Right lobe of liver (tissue), 6 donors: ENCODE results near the gene CYP2C8. TPM values are rescaled to one million over a fixed set of nuclear protein-coding genes. Genes with fewer than 3 reads are reported as not detected.
"Not testable (repeated sequence)": the region's sequence is repeated elsewhere in the genome, so short reads cannot be mapped to it uniquely, and the experiment has no call there.

Experiments used
- ATAC-seq, 4 donors: fragments of 200-7000 bp; cut with Tn5 transposase; one replicate each; pipeline ENCODE4 v1.9.1; 2020; ENCODE audit warnings: mild to moderate bottlenecking in 4 of 4, moderate library complexity in 4 of 4
- DNase-seq, 3 donors: peaks; one replicate each; pipeline ENCODE4 v3.0.0-alpha.2; 2020
- H3K27ac ChIP-seq, 3 donors: fragments of 200-600 bp; one replicate each; pipeline ENCODE4 v1.8.0; 2022
- H3K27me3 ChIP-seq, 2 donors: fragments of 200-600 bp; one replicate each; pipeline ENCODE4 v1.8.0; 2022
- H3K36me3 ChIP-seq, 4 donors: fragments of 200-600 bp; sonication (generic) in 1 of 4; one replicate each; pipeline versions ENCODE4 v1.5.1 to v1.8.0; 2017 to 2022; ENCODE audit warnings: control low read depth in 1 of 4
- H3K4me1 ChIP-seq, 4 donors: fragments of 200-600 bp; sonication (generic) in 1 of 4; one replicate each; pipeline versions ENCODE4 v1.5.1 to v1.8.0; 2017 to 2022; ENCODE audit warnings: control low read depth in 1 of 4
- H3K4me3 ChIP-seq, 3 donors: fragments of 200-600 bp; one replicate each; pipeline ENCODE4 v1.8.0; 2022
- H3K9me3 ChIP-seq, 4 donors: fragments of 200-600 bp; sonication (generic) in 1 of 4; one replicate each; pipeline versions ENCODE4 v1.5.1 to v1.8.0; 2017 to 2022; ENCODE audit warnings: control low read depth in 1 of 4
- CTCF ChIP-seq, 4 donors: fragments of 200-600 bp in 3 of 4; fragments of 450-650 bp in 1 of 4; IDR thresholded peaks; one replicate each; pipeline versions ENCODE4 v1.5.1 to v1.8.0; 2016 to 2022; ENCODE audit warnings: antibody characterized with exemption in 4 of 4, mild to moderate bottlenecking in 2 of 4
- POLR2A ChIP-seq: fragments of 450-650 bp; IDR thresholded peaks from one replicate; pipeline ENCODE4 v1.6.1; 2017; ENCODE audit warnings: antibody characterized with exemption, mild to moderate bottlenecking
- whole genome bisulfite sequencing: methylation state at CpG from one replicate; pipeline ENCODE4 v1.1.6; 2018; ENCODE audit warnings: low coverage, low lambda C conversion rate; ENCODE audit not compliant: insufficient coverage; ENCODE audit errors: missing lambda C conversion rate; 5-methylcytosine and 5-hydroxymethylcytosine counted together
- intact Hi-C, 2 donors: fragments of 100-400 bp; cut with DNase I; formaldehyde crosslinking; loops; one replicate each; pipeline versions ENCODE4 v1.11.2 to v1.14.1; 2022
- long read RNA-seq: library from polyadenylated mRNA; unstranded; transcript quantifications from one replicate; pipeline ENCODE4 v2.0.0, GENCODE V29; 2019
- total RNA-seq, 6 experiments: library from RNA; depleted of rRNA in 2 of 6; stranded (reverse); fragments of >200 nt in 2 of 6; fragmentation: NEBNext Ultra II Directional in 3 of 6; extraction: Animal tissue kit (Norgen Biotek cat#: 25700) in 3 of 6; gene quantifications; one replicate each; pipeline versions ENCODE4 v1.1.0 to v1.2.4, GENCODE V29; 2016 to 2023
- donor health status: DM: no; HTN: yes; CAD: no.
- donor health status: DM: no; HTN: no; CAD: no.
- donor health status: DM: no; HTN: no; CAD: no.
- donor health status: DM: no; HTN: yes; CAD: no.
- donor health status: DM: no; HTN: yes; CAD: no.

The CYP2C8 gene
- total RNA-seq, result 1,000 to 10,000 TPM in 3 of 6 experiments, 100 to 1,000 TPM in 3; 176 to 3,507 (median 1,131) TPM
- long read RNA-seq, transcript CYP2C8-201 (9 exons, 1,923 nt), result major isoform, 256 of 383 reads
- long read RNA-seq, transcript CYP2C8-212 (9 exons, 1,962 nt), result minor isoform, 8 of 383 reads
- long read RNA-seq, transcript CYP2C8-206 (10 exons, 1,868 nt), result minor isoform, 7 of 383 reads
- long read RNA-seq, partial matches to known transcripts, result 29 of 383 reads
- long read RNA-seq, other reads (novel, unspliced or antisense), result 71 of 383 reads

- Histone ChIP-seq H3K9me3 (no peaks in the 10 kb centered on the region), H3K36me3 (peaks cover 0 to 46% (median 9%) of the 10 kb centered on the region in 4 donors), H3K4me1 (peaks cover 0 to 27% (median 6%) of the 10 kb centered on the region in 4 donors), H3K4me3 (peak within 1 kb of the TSS; percentile 31 to 65 (median 56)), H3K27me3 (no peaks in the 10 kb centered on the region), H3K27ac (peak within 1 kb of the TSS; percentile 57 to 95 (median 65))
- peak; percentile 26 to 62 (median 56) for ATAC-seq
- intact Hi-C loops, result no loop called here
- TF ChIP-seq CTCF (IDR thresholded peaks at IDR 0.05) (no peak), POLR2A (peak; percentile 67)
- DNase-seq, result no peak
These were observed at the start of gene CYP2C8 for GRCh38 chr10:95069286-95069685. Gene CYP2C8 (minus strand): TSS chr10:95069497. CDS start chr10:95069402, 95 bp downstream.

GRCh38 chr10:95116869-95117269 lies 47.6 kb upstream of the CYP2C8 start:
- 26% methylated on average over 2 of the region's 2 CpGs for WGBS
- no peaks in the 10 kb centered on the region for H3K9me3 ChIP-seq
- H3K4me3 ChIP-seq, result no peak overlapping the region
- H3K27ac ChIP-seq, result peak overlapping the region; percentile 13 to 83 (median 51)
- no peaks in the 10 kb centered on the region for H3K27me3 ChIP-seq
- intact Hi-C loops, result no loop called here
- no peak for TF ChIP-seq CTCF (IDR thresholded peaks at IDR 0.05)
- TF ChIP-seq POLR2A, result no peak
- DNase-seq, result no peak
- H3K36me3 ChIP-seq, result no peaks in the 10 kb centered on the region
- ATAC-seq, result peak; percentile 84 to 92 (median 88)
- peaks cover 0 to 40% (median 7%) of the 10 kb centered on the region in 4 donors for H3K4me1 ChIP-seq

- DNase-seq, ATAC-seq, H3K36me3 ChIP-seq, H3K4me3 ChIP-seq, intact Hi-C loops, H3K27ac ChIP-seq, H3K9me3 ChIP-seq, H3K27me3 ChIP-seq: not testable (repeated sequence)
- WGBS, result 80% methylated on average over 1 of the region's 6 CpGs
- peaks cover 0 to 11% (median 0%) of the 10 kb centered on the region in 4 donors for H3K4me1 ChIP-seq
These were observed 41.5 kb upstream of the CYP2C8 start for GRCh38 chr10:95110823-95111222.

- intact Hi-C loops, result no loop called here
- no peaks in the 10 kb centered on the region for H3K9me3 ChIP-seq
- H3K27ac ChIP-seq, result peak overlapping the region in 2 of 3 donors; percentile 54 to 62
- H3K36me3 ChIP-seq, result no peaks in the 10 kb centered on the region
- ATAC-seq (peak; percentile 82 to 95 (median 88)), DNase-seq (no peak)
- 13% methylated on average over 1 of the region's 1 CpG for WGBS
- H3K27me3 ChIP-seq, result no peaks in the 10 kb centered on the region
- TF ChIP-seq CTCF (IDR thresholded peaks at IDR 0.05), result no peak
- no peak for TF ChIP-seq POLR2A
- H3K4me1 ChIP-seq, result peaks cover 0 to 23% (median 2%) of the 10 kb centered on the region in 4 donors
- no peak overlapping the region for H3K4me3 ChIP-seq
These were observed 28.5 kb upstream of the CYP2C8 start for GRCh38 chr10:95097805-95098204.

GRCh38 chr10:95096143-95096542 lies 26.8 kb upstream of the CYP2C8 start:
- TF ChIP-seq CTCF (IDR thresholded peaks at IDR 0.05) (no peak), POLR2A (no peak)
- ATAC-seq, result peak in 1 of 4 donors; percentile 35
- no CpG with 5 or more reads among the region's 1 CpG for WGBS
- intact Hi-C loops, result no loop called here
- H3K36me3 ChIP-seq, result no peaks in the 10 kb centered on the region
- no peak overlapping the region for H3K4me3 ChIP-seq
- no peak overlapping the region for H3K27ac ChIP-seq
- no peaks in the 10 kb centered on the region for H3K9me3 ChIP-seq
- DNase-seq, result no peak
- H3K27me3 ChIP-seq, result no peaks in the 10 kb centered on the region
- H3K4me1 ChIP-seq, result peaks cover 0 to 23% (median 2%) of the 10 kb centered on the region in 4 donors

- H3K27me3 ChIP-seq, H3K36me3 ChIP-seq, H3K4me1 ChIP-seq, DNase-seq, H3K9me3 ChIP-seq, intact Hi-C loops, H3K4me3 ChIP-seq, ATAC-seq, H3K27ac ChIP-seq: not testable (repeated sequence)
- no CpG with 5 or more reads among the region's 5 CpGs for WGBS
These were observed 10.3 kb upstream of the CYP2C8 start for GRCh38 chr10:95079626-95080025.
